Mesenchymal stem cell (in vitro differentiated cells and primary cell): ENCODE measurements around the gene PEF1.
A peak's percentile ranks its signal among the peaks of the same experiment; 100 is the strongest.

Experiments used
- DNase-seq: peaks from one replicate; pipeline ENCODE4 v3.0.0-alpha.2; 2013
- H2AFZ ChIP-seq: one replicate; pipeline ENCODE4 v1.6.1; 2013; ENCODE audit warnings: low read depth, mild to moderate bottlenecking, control low read depth, inconsistent platforms, low read length, moderate library complexity
- H2AK5ac ChIP-seq: 2 replicates; pipeline ENCODE4 v1.6.1; 2013; ENCODE audit warnings: low read length, moderate library complexity, mild to moderate bottlenecking, inconsistent platforms; ENCODE audit not compliant: severe bottlenecking
- H2BK120ac ChIP-seq: one replicate; pipeline ENCODE4 v1.6.1; 2013; ENCODE audit warnings: low read depth, mild to moderate bottlenecking, inconsistent platforms, low read length, moderate library complexity
- H2BK12ac ChIP-seq, 2 experiments: one replicate each; pipeline ENCODE4 v1.6.1; 2013; ENCODE audit warnings: inconsistent platforms in 2 of 2, low read length in 2 of 2, mild to moderate bottlenecking in 2 of 2, moderate library complexity in 2 of 2, control low read depth in 1 of 2
- H2BK15ac ChIP-seq: one replicate; pipeline ENCODE4 v1.6.1; 2013; ENCODE audit warnings: mild to moderate bottlenecking, low read depth, inconsistent platforms; ENCODE audit not compliant: poor library complexity, severe bottlenecking
- H2BK5ac ChIP-seq: 2 replicates; pipeline ENCODE4 v1.6.1; 2013; ENCODE audit warnings: low read depth, mild to moderate bottlenecking, low read length, control low read depth, inconsistent platforms; ENCODE audit not compliant: poor library complexity, severe bottlenecking
- H3K14ac ChIP-seq, 2 experiments: one replicate each; pipeline ENCODE4 v1.6.1; 2013; ENCODE audit warnings: inconsistent platforms in 2 of 2, low read length in 2 of 2, control low read depth in 1 of 2, mild to moderate bottlenecking in 1 of 2, moderate library complexity in 1 of 2
- H3K18ac ChIP-seq, 2 experiments: one replicate each; pipeline ENCODE4 v1.6.1; 2013; ENCODE audit warnings: inconsistent platforms in 2 of 2, low read length in 2 of 2, control low read depth in 1 of 2, low read depth in 1 of 2, mild to moderate bottlenecking in 1 of 2
- H3K23ac ChIP-seq, 2 experiments: one replicate each; pipeline ENCODE4 v1.6.1; 2013; ENCODE audit warnings: inconsistent platforms in 2 of 2, low read length in 2 of 2, mild to moderate bottlenecking in 2 of 2, moderate library complexity in 2 of 2, control low read depth in 1 of 2
- H3K27ac ChIP-seq: 2 replicates; pipeline ENCODE4 v1.5.1; 2013; ENCODE audit warnings: mild to moderate bottlenecking, moderate library complexity, low read length, control low read depth, inconsistent platforms; ENCODE audit not compliant: poor library complexity, severe bottlenecking
- H3K27me3 ChIP-seq, 2 experiments: 2 replicates each; pipeline versions ENCODE4 v1.6.1 to v1.7.0; 2013; ENCODE audit warnings: low read length in 2 of 2, mild to moderate bottlenecking in 2 of 2, moderate library complexity in 2 of 2, control low read depth in 1 of 2, inconsistent platforms in 1 of 2; ENCODE audit not compliant: control insufficient read depth in 1 of 2, insufficient read depth in 1 of 2
- H3K36me3 ChIP-seq, 2 experiments: 2 replicates each; pipeline versions ENCODE4 v1.6.1 to v1.7.0; 2013; ENCODE audit warnings: low read length in 2 of 2, control low read depth in 1 of 2, inconsistent platforms in 1 of 2, low read depth in 1 of 2, mild to moderate bottlenecking in 1 of 2; ENCODE audit not compliant: insufficient read depth in 2 of 2, control insufficient read depth in 1 of 2
- H3K4ac ChIP-seq, 2 experiments: one replicate each; pipeline ENCODE4 v1.6.1; 2013; ENCODE audit warnings: inconsistent platforms in 2 of 2, low read length in 2 of 2, mild to moderate bottlenecking in 2 of 2, moderate library complexity in 2 of 2, control low read depth in 1 of 2, low read depth in 1 of 2
- H3K4me1 ChIP-seq: 2 replicates; pipeline ENCODE4 v1.6.1; 2013; ENCODE audit warnings: low read depth, low read length, control low read depth; ENCODE audit not compliant: control insufficient read depth, insufficient read depth
- H3K4me2 ChIP-seq: 2 replicates; pipeline ENCODE4 v1.6.1; 2013; ENCODE audit warnings: low read length, mild to moderate bottlenecking, inconsistent platforms; ENCODE audit not compliant: poor library complexity, severe bottlenecking
- H3K4me3 ChIP-seq, 2 experiments: 2 replicates each; pipeline versions ENCODE4 v1.5.1 to v1.7.0; 2013; ENCODE audit warnings: low read length in 2 of 2, mild to moderate bottlenecking in 2 of 2, control low read depth in 1 of 2, low read depth in 1 of 2; ENCODE audit not compliant: insufficient read depth in 1 of 2
- H3K79me1 ChIP-seq: replicated peaks from 2 replicates; pipeline ENCODE4 v1.6.1; 2013; ENCODE audit warnings: mild to moderate bottlenecking, control low read depth, low read length, inconsistent platforms; ENCODE audit not compliant: poor library complexity, severe bottlenecking
- H3K9ac ChIP-seq: 2 replicates; pipeline ENCODE4 v1.7.0; 2013; ENCODE audit warnings: mild to moderate bottlenecking, low read length, moderate library complexity
- H3K9me3 ChIP-seq: 2 replicates; pipeline ENCODE4 v1.7.0; 2013; ENCODE audit warnings: mild to moderate bottlenecking, low read length; ENCODE audit not compliant: control insufficient read depth
- H4K8ac ChIP-seq: one replicate; pipeline ENCODE4 v1.6.1; 2013; ENCODE audit warnings: inconsistent platforms, mild to moderate bottlenecking, low read length, moderate library complexity
- H4K91ac ChIP-seq: one replicate; pipeline ENCODE4 v1.6.1; 2013; ENCODE audit warnings: mild to moderate bottlenecking, low read length, inconsistent platforms
- WGBS: methylation state at CpG from one replicate; pipeline ENCODE4 v1.1.7; 2013; ENCODE audit warnings: mixed read lengths; 5-methylcytosine and 5-hydroxymethylcytosine counted together

The PEF1 gene

GRCh38 chr1:31667065-31667785 lies 22.5 kb upstream of the PEF1 start:
- WGBS: 91% methylated on average over 19 of the region's 19 CpGs
- Histone ChIP-seq H2BK5ac (no peak overlapping the region), H3K4me1 (peaks cover 25% of the 10 kb centered on the region), H4K8ac (no peak overlapping the region), H3K4me3 (no peak overlapping the region), H2BK12ac (no peak overlapping the region), H3K23ac (no peak overlapping the region), H3K14ac (peak overlapping the region in 1 of 2 experiments; percentile 63), H4K91ac (no peak overlapping the region), H3K9me3 (no peaks in the 10 kb centered on the region), H3K27ac (no peak overlapping the region), H3K36me3 (peaks cover 30 to 67% of the 10 kb centered on the region in 2 experiments), H2AFZ (no peak overlapping the region), H2AK5ac (peak overlapping the region; percentile 23), H3K9ac (peak overlapping the region; percentile 23), H2BK15ac (no peak overlapping the region), H3K27me3 (no peaks in the 10 kb centered on the region), H3K18ac (no peak overlapping the region), H3K79me1 (no peaks in the 10 kb centered on the region), H2BK120ac (no peak overlapping the region), H3K4ac (peak overlapping the region in 1 of 2 experiments; percentile 57), H3K4me2 (no peak overlapping the region)
- no peak for DNase-seq

- peak overlapping the region; percentile 37 to 38 for H2BK12ac ChIP-seq
These were observed 21.7 kb upstream of the PEF1 start for GRCh38 chr1:31666263-31666963.

GRCh38 chr1:31665234-31665878 lies 20.7 kb upstream of the PEF1 start:
- H3K14ac ChIP-seq: no peak overlapping the region
- H3K79me1 ChIP-seq: no peaks in the 10 kb centered on the region
- no peak overlapping the region for H2BK5ac ChIP-seq
- no peak overlapping the region for H2BK120ac ChIP-seq
- 92% methylated on average over 6 of the region's 7 CpGs for WGBS
- H3K4me3 ChIP-seq: no peak overlapping the region
- peaks cover 23% of the 10 kb centered on the region for H3K4me1 ChIP-seq
- H2AK5ac ChIP-seq: no peak overlapping the region
- no peak overlapping the region for H2AFZ ChIP-seq
- no peak overlapping the region for H2BK12ac ChIP-seq
- no peak overlapping the region for H2BK15ac ChIP-seq
- H3K23ac ChIP-seq: no peak overlapping the region
- no peak overlapping the region for H3K9ac ChIP-seq
- peak overlapping the region; percentile 18 for H4K91ac ChIP-seq
- H4K8ac ChIP-seq: no peak overlapping the region
- no peak for DNase-seq
- no peak overlapping the region for H3K4ac ChIP-seq
- H3K27me3 ChIP-seq: no peaks in the 10 kb centered on the region
- no peak overlapping the region for H3K18ac ChIP-seq
- H3K9me3 ChIP-seq: no peaks in the 10 kb centered on the region
- no peak overlapping the region for H3K27ac ChIP-seq
- no peak overlapping the region for H3K4me2 ChIP-seq
- H3K36me3 ChIP-seq: peaks cover 29 to 64% of the 10 kb centered on the region in 2 experiments

More at GRCh38 chr1:31666263-31666963, 21.7 kb upstream of the PEF1 start:
- H3K36me3 ChIP-seq: peaks cover 27 to 62% of the 10 kb centered on the region in 2 experiments
- no peak overlapping the region for H2BK5ac ChIP-seq
- H2AK5ac ChIP-seq: peak overlapping the region; percentile 24
- no peak overlapping the region for H3K27ac ChIP-seq
- peak overlapping the region; percentile 23 for H3K9ac ChIP-seq
- H3K14ac ChIP-seq: peak overlapping the region in 1 of 2 experiments; percentile 22
- H3K4me1 ChIP-seq: peaks cover 25% of the 10 kb centered on the region
- peak overlapping the region; percentile 36 for H4K91ac ChIP-seq
- peak overlapping the region; percentile 7 for H2AFZ ChIP-seq
- no peak overlapping the region for H3K18ac ChIP-seq
- H3K79me1 ChIP-seq: no peaks in the 10 kb centered on the region
- no peak overlapping the region for H2BK120ac ChIP-seq
- no peak overlapping the region for H3K4me2 ChIP-seq
- H2BK15ac ChIP-seq: peak overlapping the region; percentile 38
- no peak overlapping the region for H4K8ac ChIP-seq
- 74% methylated on average over 10 of the region's 10 CpGs for WGBS
- H3K4me3 ChIP-seq: no peak overlapping the region
- H3K23ac ChIP-seq: no peak overlapping the region
- H3K27me3 ChIP-seq: no peaks in the 10 kb centered on the region
- H3K9me3 ChIP-seq: no peaks in the 10 kb centered on the region
- peak; percentile 39 for DNase-seq
- H3K4ac ChIP-seq: peak overlapping the region; percentile 50 to 54

GRCh38 chr1:31664528-31664927 lies 19.9 kb upstream of the PEF1 start:
- no peak overlapping the region for H4K8ac ChIP-seq
- peaks cover 16% of the 10 kb centered on the region for H3K4me1 ChIP-seq
- no peak overlapping the region for H2BK120ac ChIP-seq
- 83% methylated on average over 9 of the region's 9 CpGs for WGBS
- H3K36me3 ChIP-seq: peaks cover 29 to 66% of the 10 kb centered on the region in 2 experiments
- no peak overlapping the region for H3K9ac ChIP-seq
- no peak overlapping the region for H3K27ac ChIP-seq
- H3K79me1 ChIP-seq: no peaks in the 10 kb centered on the region
- H4K91ac ChIP-seq: no peak overlapping the region
- H2BK15ac ChIP-seq: no peak overlapping the region
- H2BK12ac ChIP-seq: peak overlapping the region in 1 of 2 experiments; percentile 48
- no peak overlapping the region for H3K14ac ChIP-seq
- H3K4me3 ChIP-seq: no peak overlapping the region
- no peaks in the 10 kb centered on the region for H3K27me3 ChIP-seq
- no peak overlapping the region for H3K23ac ChIP-seq
- no peak overlapping the region for H3K4ac ChIP-seq
- H3K4me2 ChIP-seq: no peak overlapping the region
- H2BK5ac ChIP-seq: no peak overlapping the region
- H3K9me3 ChIP-seq: no peaks in the 10 kb centered on the region
- DNase-seq: no peak
- no peak overlapping the region for H2AK5ac ChIP-seq
- H3K18ac ChIP-seq: no peak overlapping the region
- no peak overlapping the region for H2AFZ ChIP-seq
